HCT116 (cell line): ENCODE results near the gene FAM151B. TPM values are rescaled to one million over a fixed set of nuclear protein-coding genes. Genes with fewer than 3 reads are reported as not detected.

ENCODE experiments used
- ATAC-seq: fragments of 200-7000 bp; cut with Tn5 transposase; 2 replicates; pipeline ENCODE4 v1.9.1; 2020; ENCODE audit warnings: mild to moderate bottlenecking, moderate library complexity
- BruUV-seq: library from RNA; stranded (reverse); fragments of 400-500 nt; replicated peaks from 2 replicates; lab custom pipeline; 2021; lab: Mats Ljungman, UMichigan
- CTCF ChIA-PET: fragments of 300-600 bp; sonication (Branson Sonifier 250); formaldehyde crosslinking; loops from one replicate; lab custom pipeline; 2021; ENCODE audit warnings: antibody characterized with exemption; lab: Charles Lee
- POLR2A ChIA-PET: fragments of 300-600, 350-600 bp; sonication (Branson Sonifier 250); formaldehyde crosslinking; loops from one replicate; lab custom pipeline; 2021; ENCODE audit warnings: antibody characterized with exemption; lab: Charles Lee
- RAD21 ChIA-PET, 2 experiments: fragments of 300-600 bp; sonication (Branson Sonifier 250); formaldehyde crosslinking; loops; one replicate each; lab custom pipeline; 2023; ENCODE audit warnings: low total read pairs in 2 of 2; ENCODE audit not compliant: uncharacterized antibody in 2 of 2, unreplicated experiment in 2 of 2, low non-redundant PET in 1 of 2; lab: Charles Lee
- DNase-seq: peaks from one replicate; pipeline ENCODE4 v3.0.0-alpha.2; 2010; ENCODE audit warnings: low read depth, low spot score
- H2AFZ ChIP-seq: fragments of 200-600 bp; shearing (Covaris generic), sonication (generic); 2 replicates; pipeline ENCODE4 v1.6.1; 2017; ENCODE audit warnings: low read depth, mixed run types, mixed read lengths, antibody characterized with exemption, low read length; ENCODE audit not compliant: poor library complexity, severe bottlenecking
- H3K27ac ChIP-seq: 2 replicates; pipeline ENCODE4 v1.5.1; 2012; ENCODE audit warnings: low read depth, low read length
- H3K27me3 ChIP-seq: fragments of 200-600 bp; sonication (generic); 2 replicates; pipeline ENCODE4 v1.6.1; 2016; ENCODE audit warnings: mixed run types, low read length, mixed read lengths; ENCODE audit not compliant: insufficient read depth
- H3K36me3 ChIP-seq, 2 experiments: fragments of 200-500 bp in 1 of 2; fragments of 200-600 bp in 1 of 2; sonication (Bioruptor generic) in 1 of 2; sonication (generic) in 1 of 2; 2 replicates each; pipeline versions ENCODE4 v1.5.1 to v1.6.1; 2014 to 2016; ENCODE audit warnings: low read length in 2 of 2, inconsistent platforms in 1 of 2, mixed read lengths in 1 of 2, mixed run types in 1 of 2; ENCODE audit not compliant: insufficient read depth in 2 of 2, control insufficient read depth in 1 of 2
- H3K4me1 ChIP-seq, 2 experiments: fragments of 200-600 bp in 1 of 2; sonication (generic) in 1 of 2; 2 replicates each; pipeline versions ENCODE4 v1.5.1 to v1.6.1; 2012 to 2017; ENCODE audit warnings: low read length in 2 of 2, inconsistent platforms in 1 of 2, mild to moderate bottlenecking in 1 of 2, mixed read lengths in 1 of 2, mixed run types in 1 of 2, moderate library complexity in 1 of 2; ENCODE audit not compliant: insufficient read depth in 2 of 2, control insufficient read depth in 1 of 2
- H3K4me2 ChIP-seq: fragments of 200-600 bp; sonication (generic); 2 replicates; pipeline ENCODE4 v1.6.1; 2017; ENCODE audit warnings: mixed run types, low read length, mixed read lengths
- H3K4me3 ChIP-seq, 2 experiments: fragments of 200-600 bp in 1 of 2; sonication (generic) in 1 of 2; replicated peaks in 1 of 2; 2 replicates each; pipeline ENCODE4 v1.5.1; 2011 to 2016; ENCODE audit warnings: low read length in 2 of 2, control low read depth in 1 of 2, low read depth in 1 of 2, mild to moderate bottlenecking in 1 of 2, mixed read lengths in 1 of 2, mixed run types in 1 of 2
- H3K79me2 ChIP-seq: fragments of 200-600 bp; sonication (generic); 2 replicates; pipeline ENCODE4 v1.6.1; 2017; ENCODE audit warnings: mild to moderate bottlenecking, mixed run types, low read length, moderate library complexity, mixed read lengths; ENCODE audit not compliant: insufficient read depth
- H3K9ac ChIP-seq: fragments of 200-600 bp; sonication (generic); 2 replicates; pipeline ENCODE4 v1.6.1; 2016; ENCODE audit warnings: low read length, mixed read lengths
- H3K9me2 ChIP-seq: fragments of 200-600 bp; sonication (generic), shearing (Covaris generic); 2 replicates; pipeline ENCODE4 v1.6.1; 2017; ENCODE audit warnings: mixed run types, mild to moderate bottlenecking, moderate library complexity; ENCODE audit not compliant: insufficient read depth
- H3K9me3 ChIP-seq, 2 experiments: fragments of 200-500 bp in 1 of 2; fragments of 200-600 bp in 1 of 2; sonication (Bioruptor generic) in 1 of 2; sonication (generic) in 1 of 2; 2 replicates each; pipeline ENCODE4 v1.6.1; 2014 to 2017; ENCODE audit warnings: low read length in 2 of 2, mixed read lengths in 2 of 2, inconsistent platforms in 1 of 2, low read depth in 1 of 2, mild to moderate bottlenecking in 1 of 2, mixed run types in 1 of 2, moderate library complexity in 1 of 2; ENCODE audit not compliant: control insufficient read depth in 1 of 2, insufficient read depth in 1 of 2
- H4K20me1 ChIP-seq: fragments of 200-600 bp; sonication (generic), shearing (Covaris generic); 2 replicates; pipeline ENCODE4 v1.6.1; 2017; ENCODE audit warnings: mixed run types, mild to moderate bottlenecking, moderate library complexity; ENCODE audit not compliant: insufficient read depth
- CBX3 ChIP-seq: IDR thresholded peaks from 2 replicates; pipeline ENCODE4 v1.6.1; 2012; ENCODE audit warnings: low read depth
- CEBPB ChIP-seq: IDR thresholded peaks from 2 replicates; pipeline ENCODE4 v1.6.1; 2012; ENCODE audit warnings: low read depth
- EGR1 ChIP-seq: IDR thresholded peaks from 2 replicates; pipeline ENCODE4 v1.6.1; 2012; ENCODE audit warnings: low read depth
- FOSL1 ChIP-seq: IDR thresholded peaks from 2 replicates; pipeline ENCODE4 v1.6.1; 2012; ENCODE audit warnings: low read depth
- JUND ChIP-seq: IDR thresholded peaks from 2 replicates; pipeline ENCODE4 v1.6.1; 2012
- POLR2A ChIP-seq: IDR thresholded peaks from 2 replicates; pipeline ENCODE4 v1.7.0; 2011; ENCODE audit warnings: borderline replicate concordance; ENCODE audit not compliant: insufficient read depth, insufficient read length; ENCODE audit errors: extremely low read depth
- RAD21 ChIP-seq: IDR thresholded peaks from 2 replicates; pipeline ENCODE4 v1.6.1; 2012; ENCODE audit warnings: low read depth, mild to moderate bottlenecking
- SRF ChIP-seq: IDR thresholded peaks from 2 replicates; pipeline ENCODE4 v1.6.1; 2012; ENCODE audit warnings: low read depth
- TCF7L2 ChIP-seq: IDR thresholded peaks from 2 replicates; pipeline ENCODE4 v1.7.0; 2011; ENCODE audit warnings: borderline replicate concordance, inconsistent platforms; ENCODE audit not compliant: insufficient read depth, insufficient read length; ENCODE audit errors: extremely low read depth
- YY1 ChIP-seq: IDR thresholded peaks from 2 replicates; pipeline ENCODE4 v1.6.1; 2011; ENCODE audit warnings: low read length, low read depth, moderate library complexity, mild to moderate bottlenecking; ENCODE audit not compliant: insufficient replicate concordance; ENCODE audit errors: extremely low read depth
- ZFX ChIP-seq: fragments of 450-650 bp; IDR thresholded peaks from 2 replicates; pipeline ENCODE4 v1.6.1; 2017
- ZNF274 ChIP-seq: fragments of 200-500 bp; sonication (Bioruptor generic); IDR thresholded peaks from 2 replicates; pipeline ENCODE4 v1.6.1; 2014; ENCODE audit warnings: mild to moderate bottlenecking, low read depth, low read length, inconsistent platforms
- intact Hi-C: fragments of 100-400 bp; cut with micrococcal nuclease; formaldehyde crosslinking; loops from 2 replicates; pipeline ENCODE4 v1.10.0; 2022
- total RNA-seq: library from RNA; stranded (reverse); gene quantifications from one replicate; pipeline ENCODE4 v1.2.1, GENCODE V29; 2021; ENCODE audit not compliant: unreplicated experiment
- TF ChIP-seq, protein P1 (sequence below): IDR thresholded peaks from 2 replicates; pipeline ENCODE4 v1.6.1; 2012
- TF ChIP-seq, protein P2 (sequence below), 3 experiments: fragments of 200-600 bp in 1 of 3; sonication (generic) in 1 of 3; IDR thresholded peaks in 2 of 3; conservative IDR thresholded peaks in 1 of 3; 2 replicates each; pipeline ENCODE4 v1.5.1; 2012 to 2017; ENCODE audit warnings: low read depth in 2 of 3, low read length in 2 of 3, antibody characterized with exemption in 1 of 3, borderline replicate concordance in 1 of 3, control low read depth in 1 of 3, mild to moderate bottlenecking in 1 of 3, mixed read lengths in 1 of 3, mixed run types in 1 of 3, moderate library complexity in 1 of 3; ENCODE audit not compliant: insufficient read depth in 1 of 3

Gene FAM151B
- total RNA-seq, 1 experiment from 2014 or later = 1.2 TPM

DNA sequence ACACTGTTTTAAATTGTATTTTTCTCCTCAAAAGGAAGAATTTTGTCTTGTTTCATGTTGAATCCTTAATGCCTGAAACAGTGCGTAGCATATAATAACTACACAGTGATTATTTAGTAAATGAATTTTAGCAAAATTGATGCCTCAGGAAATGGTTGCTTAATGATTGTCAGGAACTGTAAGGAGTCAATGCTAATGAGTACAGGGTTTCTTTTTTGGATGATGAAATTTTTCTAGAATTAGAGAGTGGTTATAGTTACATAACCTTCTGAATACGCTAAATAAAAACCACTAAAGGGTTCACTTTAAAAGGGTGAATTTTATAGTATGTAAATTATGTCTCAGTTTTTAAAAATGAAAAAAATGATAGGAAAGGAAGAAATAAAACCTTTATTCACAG, 14.9 kb downstream of the FAM151B start:
- Histone ChIP-seq H3K4me3 (no peak overlapping the region), H3K9ac (no peak overlapping the region), H4K20me1 (no peaks in the 10 kb centered on the region), H3K4me2 (no peak overlapping the region), H3K27ac (no peak overlapping the region), H3K36me3 (no peaks in the 10 kb centered on the region), H3K4me1 (no peaks in the 10 kb centered on the region), H3K79me2 (no peaks in the 10 kb centered on the region), H3K9me3 (no peaks in the 10 kb centered on the region), H2AFZ (no peak overlapping the region), H3K9me2 (no peaks in the 10 kb centered on the region), H3K27me3 (no peaks in the 10 kb centered on the region)
- ChIA-PET POLR2A (no interaction called here), CTCF (interaction anchor here (1.1 kb wide), 1 partner anchor 169 kb away, joined by 3 read pairs; no protein-coding TSS in a partner anchor), RAD21 (no interaction called here)
- intact Hi-C loops = no loop called here
- no TSS peak for BruUV-seq
- DNase-seq (no peak), ATAC-seq (no peak)
- TF ChIP-seq YY1 = no peak
- TF ChIP-seq TCF7L2 = no peak
- no peak for TF ChIP-seq POLR2A
- TF ChIP-seq RAD21 = no peak
- TF ChIP-seq ZNF274 = no peak
- TF ChIP-seq, protein P1, sequence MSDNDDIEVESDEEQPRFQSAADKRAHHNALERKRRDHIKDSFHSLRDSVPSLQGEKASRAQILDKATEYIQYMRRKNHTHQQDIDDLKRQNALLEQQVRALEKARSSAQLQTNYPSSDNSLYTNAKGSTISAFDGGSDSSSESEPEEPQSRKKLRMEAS = no peak
- TF ChIP-seq ZFX = no peak
- no peak for TF ChIP-seq CBX3
- TF ChIP-seq CEBPB = no peak
- TF ChIP-seq FOSL1 = no peak
- TF ChIP-seq SRF = no peak
- no peak for TF ChIP-seq EGR1
- no peak for TF ChIP-seq JUND
- TF ChIP-seq, protein P2, sequence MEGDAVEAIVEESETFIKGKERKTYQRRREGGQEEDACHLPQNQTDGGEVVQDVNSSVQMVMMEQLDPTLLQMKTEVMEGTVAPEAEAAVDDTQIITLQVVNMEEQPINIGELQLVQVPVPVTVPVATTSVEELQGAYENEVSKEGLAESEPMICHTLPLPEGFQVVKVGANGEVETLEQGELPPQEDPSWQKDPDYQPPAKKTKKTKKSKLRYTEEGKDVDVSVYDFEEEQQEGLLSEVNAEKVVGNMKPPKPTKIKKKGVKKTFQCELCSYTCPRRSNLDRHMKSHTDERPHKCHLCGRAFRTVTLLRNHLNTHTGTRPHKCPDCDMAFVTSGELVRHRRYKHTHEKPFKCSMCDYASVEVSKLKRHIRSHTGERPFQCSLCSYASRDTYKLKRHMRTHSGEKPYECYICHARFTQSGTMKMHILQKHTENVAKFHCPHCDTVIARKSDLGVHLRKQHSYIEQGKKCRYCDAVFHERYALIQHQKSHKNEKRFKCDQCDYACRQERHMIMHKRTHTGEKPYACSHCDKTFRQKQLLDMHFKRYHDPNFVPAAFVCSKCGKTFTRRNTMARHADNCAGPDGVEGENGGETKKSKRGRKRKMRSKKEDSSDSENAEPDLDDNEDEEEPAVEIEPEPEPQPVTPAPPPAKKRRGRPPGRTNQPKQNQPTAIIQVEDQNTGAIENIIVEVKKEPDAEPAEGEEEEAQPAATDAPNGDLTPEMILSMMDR (IDR thresholded peaks at IDR 0.05 in 2 of 3, conservative IDR thresholded peaks at IDR 0.05 in 1 of 3; ENCODE audit: borderline replicate concordance in 1 of 3, insufficient read depth in 1 of 3, low read depth in 2 of 3, low read length in 2 of 3) = no peak
